Loucy (cell line): ENCODE results near the gene OR1I1.

Source experiments
- H2AFZ ChIP-seq: fragments of 200-600 bp; sonication (generic); 2 replicates; pipeline ENCODE4 v1.6.0; 2016; ENCODE audit warnings: antibody characterized with exemption, mild to moderate bottlenecking, low read length, moderate library complexity
- H3F3A ChIP-seq: fragments of 200-600 bp; 2 replicates; pipeline ENCODE4 v1.6.0; 2016; ENCODE audit warnings: antibody characterized with exemption, low read depth, mild to moderate bottlenecking
- H3K27me3 ChIP-seq: fragments of 200-600 bp; sonication (generic); 2 replicates; pipeline ENCODE4 v1.6.1; 2014; ENCODE audit warnings: low read length, mild to moderate bottlenecking; ENCODE audit not compliant: insufficient read depth, poor library complexity, severe bottlenecking
- H3K36me3 ChIP-seq: fragments of 200-600 bp; sonication (generic); 2 replicates; pipeline ENCODE4 v1.6.1; 2016; ENCODE audit warnings: low read length; ENCODE audit not compliant: insufficient read depth
- H3K4me1 ChIP-seq: fragments of 200-600 bp; sonication (generic); 2 replicates; pipeline ENCODE4 v1.5.1; 2014; ENCODE audit warnings: low read length, mild to moderate bottlenecking; ENCODE audit not compliant: insufficient read depth, poor library complexity, severe bottlenecking
- H3K4me2 ChIP-seq: fragments of 200-600 bp; sonication (generic); 2 replicates; pipeline ENCODE4 v1.6.0; 2014; ENCODE audit warnings: antibody characterized with exemption, low read length, low read depth, mild to moderate bottlenecking; ENCODE audit not compliant: poor library complexity, severe bottlenecking
- H3K4me3 ChIP-seq: fragments of 200-600 bp; sonication (generic); 2 replicates; pipeline ENCODE4 v1.5.1; 2014; ENCODE audit warnings: low read length, mild to moderate bottlenecking, mixed read lengths; ENCODE audit not compliant: poor library complexity, severe bottlenecking
- H3K79me2 ChIP-seq: fragments of 200-600 bp; sonication (generic); 2 replicates; pipeline ENCODE4 v1.6.1; 2014; ENCODE audit warnings: low read length; ENCODE audit not compliant: insufficient read depth
- H3K9ac ChIP-seq: fragments of 200-600 bp; sonication (generic); 2 replicates; pipeline ENCODE4 v1.6.0; 2014; ENCODE audit warnings: mild to moderate bottlenecking, low read depth, low read length, moderate library complexity; ENCODE audit not compliant: poor library complexity, severe bottlenecking
- H3K9me2 ChIP-seq: fragments of 200-600 bp; sonication (generic); replicated peaks from 2 replicates; pipeline ENCODE4 v1.6.1; 2016; ENCODE audit warnings: low read depth, low read length, mixed read lengths
- H3K9me3 ChIP-seq: fragments of 200-600 bp; sonication (generic); 2 replicates; pipeline ENCODE4 v1.6.1; 2014; ENCODE audit warnings: mild to moderate bottlenecking, antibody characterized with exemption, low read length, low read depth; ENCODE audit not compliant: insufficient read depth
- H4K20me1 ChIP-seq: fragments of 200-600 bp; sonication (generic); 2 replicates; pipeline ENCODE4 v1.6.0; 2014; ENCODE audit warnings: antibody characterized with exemption, low read length, mild to moderate bottlenecking; ENCODE audit not compliant: insufficient read depth, poor library complexity, severe bottlenecking
- CTCF ChIP-seq: fragments of 200-600 bp; sonication (generic); conservative IDR thresholded peaks from 2 replicates; pipeline ENCODE4 v1.5.1; 2014; ENCODE audit warnings: mild to moderate bottlenecking, antibody characterized with exemption, low read length
- EZH2phosphoT487 ChIP-seq: fragments of 200-600 bp; IDR thresholded peaks from 2 replicates; pipeline ENCODE4 v1.6.1; 2018; ENCODE audit warnings: antibody characterized with exemption, mild to moderate bottlenecking, moderate library complexity, borderline replicate concordance

The OR1I1 gene

GRCh38 chr19:15141143-15141542 is 59.1 kb downstream of the OR1I1 start:
- H3K9me3 ChIP-seq, result no peaks in the 10 kb centered on the region
- TF ChIP-seq CTCF (no peak), EZH2phosphoT487 (no peak)
- no peaks in the 10 kb centered on the region for H4K20me1 ChIP-seq
- H3K9me2 ChIP-seq, result no peaks in the 10 kb centered on the region
- H3K4me1 ChIP-seq, result no peaks in the 10 kb centered on the region
- H3K4me2 ChIP-seq, result no peak overlapping the region
- no peaks in the 10 kb centered on the region for H3K36me3 ChIP-seq
- H3K27me3 ChIP-seq, result no peaks in the 10 kb centered on the region
- no peak overlapping the region for H3K9ac ChIP-seq
- no peak overlapping the region for H3K4me3 ChIP-seq
- no peak overlapping the region for H2AFZ ChIP-seq
- no peaks in the 10 kb centered on the region for H3K79me2 ChIP-seq
- H3F3A ChIP-seq, result no peaks in the 10 kb centered on the region

- Histone ChIP-seq H3K4me2 (no peak overlapping the region), H3K36me3 (no peaks in the 10 kb centered on the region), H3K4me1 (no peaks in the 10 kb centered on the region), H3K79me2 (no peaks in the 10 kb centered on the region), H3K9me2 (no peaks in the 10 kb centered on the region), H3K27me3 (no peaks in the 10 kb centered on the region), H4K20me1 (no peaks in the 10 kb centered on the region), H3K9me3 (no peaks in the 10 kb centered on the region), H3K4me3 (no peak overlapping the region), H2AFZ (no peak overlapping the region), H3K9ac (no peak overlapping the region), H3F3A (no peaks in the 10 kb centered on the region)
- no peak for TF ChIP-seq EZH2phosphoT487
Measured at GRCh38 chr19:15142313-15142712, 60.3 kb downstream of the OR1I1 start.
